Cardiac septum (tissue), 1 donor: Measurements from ENCODE around the gene NT5M. TPM values are rescaled to one million over a fixed set of nuclear protein-coding genes. Genes with fewer than 3 reads are reported as not detected.
"Not testable (repeated sequence)": the region's sequence is repeated elsewhere in the genome, so short reads cannot be mapped to it uniquely, and the experiment has no call there.

Experiments
- DNase-seq: peaks from one replicate; pipeline ENCODE4 v3.0.0-alpha.2; 2020; ENCODE audit warnings: low spot score
- intact Hi-C: fragments of 100-400 bp; cut with DNase I; formaldehyde crosslinking; loops from one replicate; pipeline ENCODE4 v1.14.0; 2022
- total RNA-seq: library from RNA; stranded (reverse); fragmentation: NEBNext Ultra II Directional; extraction: Animal tissue kit (Norgen Biotek cat#: 25700); gene quantifications from one replicate; pipeline ENCODE4 v1.2.1, GENCODE V29; 2021
- donor health status: DM: no; HTN: no; CAD: no.

The NT5M gene
- total RNA-seq, 1 donor from 2014 or later, result 7.5 TPM

DNA sequence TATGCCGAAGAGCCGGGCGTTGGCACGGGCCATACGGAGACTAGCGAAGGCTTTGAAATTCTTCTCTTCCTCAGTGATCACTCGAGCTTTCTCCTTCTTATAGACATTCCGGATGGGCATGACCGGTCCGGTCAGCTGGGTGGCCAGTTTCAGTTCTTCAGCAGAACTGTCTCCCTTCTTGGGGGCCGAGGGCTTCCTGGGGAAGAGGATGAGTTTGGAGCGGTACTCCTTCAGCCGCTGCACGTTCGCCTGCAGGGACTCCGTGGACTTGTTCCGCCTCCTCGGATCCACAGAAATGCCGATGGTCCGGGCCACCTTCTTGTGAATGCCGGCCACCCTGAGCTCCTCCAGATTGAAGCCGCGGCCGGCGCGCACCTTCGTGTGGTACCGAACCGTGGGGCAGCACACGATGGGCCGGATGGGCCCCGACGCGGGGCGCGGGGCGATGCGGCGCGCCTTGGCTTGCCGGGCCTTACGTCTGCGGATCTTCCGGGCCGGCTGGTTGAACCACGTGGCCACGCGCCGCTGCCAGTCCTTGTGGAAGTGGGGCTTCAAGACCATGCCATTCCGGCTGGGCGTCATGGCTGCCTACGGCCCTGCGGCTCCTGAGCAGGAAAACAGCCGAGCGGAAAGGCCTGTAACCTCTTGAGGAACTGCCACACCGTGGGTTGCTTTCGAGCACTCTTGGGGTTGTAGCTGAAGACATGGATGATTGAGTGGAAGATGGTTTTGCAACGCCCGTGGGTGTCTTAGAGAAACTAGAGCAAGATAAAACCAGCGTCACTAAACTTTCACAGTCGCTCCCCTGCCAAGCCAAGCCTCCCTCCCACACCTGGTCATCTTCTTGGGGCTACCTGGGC, 80.5 kb downstream of the NT5M start:
- intact Hi-C loops, result loop anchor here (10.0 kb wide), 1 partner anchor 59 kb away; no protein-coding TSS in a partner anchor
- DNase-seq, result not testable (repeated sequence)

- intact Hi-C loops, result loop anchor here (10.0 kb wide), 1 partner anchor 59 kb away; no protein-coding TSS in a partner anchor
- no peak for DNase-seq
Observed at GRCh38 chr17:17384291-17384615, 81.1 kb downstream of the NT5M start.

DNA sequence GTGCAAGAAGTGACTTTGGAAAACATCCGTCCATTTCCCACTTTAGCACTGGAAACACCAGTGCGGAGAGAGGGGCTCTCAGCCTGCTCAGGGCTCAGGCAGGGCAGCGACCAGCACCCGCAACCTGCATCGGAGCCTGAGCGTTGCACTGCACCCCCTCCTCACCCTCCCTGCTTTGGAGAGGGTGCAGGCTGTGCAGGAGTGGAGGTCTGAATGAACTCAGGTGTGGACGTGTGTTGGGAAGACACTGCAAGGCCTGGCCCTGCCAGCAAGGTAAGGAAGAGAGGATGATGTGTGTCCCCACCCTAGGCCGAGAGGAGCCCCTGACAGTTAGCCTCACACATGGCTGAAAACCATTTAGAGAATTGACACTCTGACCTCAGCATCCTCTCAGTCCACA, 81.8 kb downstream of the NT5M start:
- intact Hi-C loops, result loop anchor here (10.0 kb wide), 1 partner anchor 60 kb away; no protein-coding TSS in a partner anchor
- DNase-seq, result no peak

DNA sequence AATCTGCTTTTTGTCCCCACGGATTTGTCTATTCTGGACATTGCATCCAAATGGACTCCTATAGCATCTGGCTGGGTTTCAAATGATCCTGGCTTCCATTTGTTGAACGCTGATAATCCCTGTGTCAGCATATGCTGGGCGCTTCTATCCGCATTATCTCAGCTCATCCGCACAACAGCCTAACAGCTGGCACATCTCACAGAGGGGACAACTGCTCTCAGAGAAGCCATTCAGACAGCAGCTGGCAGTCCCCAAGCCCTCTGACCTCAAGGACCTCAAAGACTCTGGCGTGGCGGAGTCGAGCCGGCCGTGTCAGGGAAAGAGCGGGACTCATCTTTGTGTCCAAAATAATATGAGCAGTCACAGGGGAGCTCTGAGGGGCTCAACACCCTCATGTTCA, 82.3 kb downstream of the NT5M start:
- intact Hi-C loops, result loop anchor here (10.0 kb wide), 1 partner anchor 61 kb away; no protein-coding TSS in a partner anchor
- DNase-seq, result no peak

DNA sequence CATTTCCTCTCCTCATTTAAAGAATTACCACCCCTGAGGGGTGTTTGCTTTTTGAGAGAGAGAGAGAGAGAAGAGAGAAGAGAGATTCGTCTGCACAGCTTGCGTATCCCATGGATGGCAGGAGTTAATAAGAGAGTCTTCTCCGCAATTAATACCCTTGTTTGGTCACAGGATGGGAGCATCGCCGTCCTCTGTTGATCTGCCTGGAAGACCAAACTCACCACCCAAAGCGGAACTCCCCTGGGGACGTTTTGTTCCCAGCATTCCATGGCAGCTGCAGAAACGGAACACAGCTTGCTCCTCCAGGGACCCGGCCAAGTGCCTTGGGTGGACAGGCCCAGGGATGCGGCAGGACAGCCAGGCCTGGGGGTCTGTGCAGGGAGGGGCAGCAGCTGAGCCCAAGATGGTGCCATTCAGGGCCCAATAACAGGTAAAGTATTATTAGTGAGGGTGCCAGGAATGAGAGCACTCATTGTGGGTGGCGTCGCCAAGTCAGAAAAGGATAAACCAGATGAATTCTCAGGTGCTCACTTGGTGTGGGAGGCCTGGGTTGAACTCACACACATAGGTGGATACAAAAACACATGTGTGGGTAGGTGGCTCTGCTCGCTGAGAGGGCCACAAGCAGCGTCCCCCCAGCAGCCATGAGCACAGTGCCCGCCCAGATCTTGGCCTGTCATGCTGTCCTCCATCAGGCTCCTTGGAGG, 83.1 kb downstream of the NT5M start:
- intact Hi-C loops, result loop anchor here (10.0 kb wide), 1 partner anchor 61 kb away; no protein-coding TSS in a partner anchor
- DNase-seq, result no peak

- intact Hi-C loops, result loop anchor here (10.0 kb wide), 1 partner anchor 62 kb away; no protein-coding TSS in a partner anchor
- DNase-seq, result no peak
Observed at GRCh38 chr17:17387017-17387497, 83.9 kb downstream of the NT5M start.

- intact Hi-C loops, result loop anchor here (10.0 kb wide), 1 partner anchor 63 kb away; no protein-coding TSS in a partner anchor
- DNase-seq, result no peak
Observed at GRCh38 chr17:17387498-17388362, 84.6 kb downstream of the NT5M start.

- no peak for DNase-seq
- intact Hi-C loops, result loop anchor here (10.0 kb wide), 1 partner anchor 64 kb away; no protein-coding TSS in a partner anchor
Observed at GRCh38 chr17:17388657-17389496, 85.7 kb downstream of the NT5M start.

DNA sequence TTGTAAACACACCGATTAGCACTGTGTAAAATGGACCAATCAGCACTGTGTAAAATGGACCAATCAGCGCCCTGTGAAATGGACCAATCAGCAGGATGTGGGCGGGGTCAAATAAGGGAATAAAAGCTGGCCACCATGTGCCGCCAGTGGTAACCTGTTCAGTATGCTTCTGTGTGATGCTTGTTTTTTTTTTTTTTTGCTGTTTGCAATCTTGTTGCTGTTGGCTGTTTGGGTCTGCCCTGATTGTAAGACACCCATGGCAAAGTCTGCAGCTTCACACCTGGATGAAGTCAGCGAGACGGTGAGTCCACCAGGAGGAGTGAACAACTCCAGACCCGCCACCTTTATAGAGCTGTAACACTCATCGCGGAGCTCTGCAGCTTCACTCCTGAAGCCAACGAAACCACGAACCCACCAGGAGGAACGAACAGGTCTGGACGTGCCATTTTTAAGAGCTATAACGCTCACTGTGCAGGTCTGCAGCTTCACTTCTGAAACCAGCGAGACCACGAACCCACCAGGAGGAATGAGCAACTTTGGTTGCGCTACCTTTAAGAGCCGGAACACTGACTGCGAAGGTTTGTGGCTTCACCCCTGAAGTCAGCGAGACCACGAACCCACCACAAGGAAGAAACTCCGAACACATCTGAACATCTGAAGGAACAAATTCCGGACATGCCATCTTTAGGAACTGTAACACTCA, 88.6 kb downstream of the NT5M start:
- intact Hi-C loops, result loop anchor here (10.0 kb wide), 1 partner anchor 63 kb away; no protein-coding TSS in a partner anchor
- no peak for DNase-seq

DNA sequence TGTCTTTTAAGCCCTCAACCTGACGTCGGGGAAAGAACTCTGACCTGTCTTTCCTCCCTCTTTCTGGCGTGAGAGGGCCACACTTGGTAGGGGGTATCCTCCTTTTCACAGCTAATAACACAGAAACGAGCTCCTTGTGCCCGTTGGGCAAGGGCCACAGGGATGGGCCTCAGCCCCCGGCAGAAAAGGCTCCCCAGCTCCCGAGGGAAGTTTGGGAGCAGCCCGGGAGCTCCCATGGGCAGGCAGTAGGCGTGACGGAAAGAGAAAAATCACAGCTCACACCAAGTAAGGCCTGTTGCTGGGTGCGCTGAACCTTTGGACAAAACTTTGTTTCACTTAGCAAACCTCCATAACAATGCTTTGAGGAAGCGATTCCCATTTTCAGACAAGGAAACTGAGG, 90.8 kb downstream of the NT5M start:
- DNase-seq, result no peak
- intact Hi-C loops, result loop anchor here (10.0 kb wide), 1 partner anchor 61 kb away; no protein-coding TSS in a partner anchor

GRCh38 chr17:17394494-17394893, 91.3 kb downstream of the NT5M start:
- no peak for DNase-seq

GRCh38 chr17:17395246-17395802, 92.2 kb downstream of the NT5M start:
- DNase-seq, result no peak
- intact Hi-C loops, result loop anchor here (10.0 kb wide), 1 partner anchor 59 kb away; no protein-coding TSS in a partner anchor

More at GRCh38 chr17:17394494-17394893, 91.3 kb downstream of the NT5M start:
- intact Hi-C loops, result loop anchor here (10.0 kb wide), 1 partner anchor 60 kb away; no protein-coding TSS in a partner anchor

DNA sequence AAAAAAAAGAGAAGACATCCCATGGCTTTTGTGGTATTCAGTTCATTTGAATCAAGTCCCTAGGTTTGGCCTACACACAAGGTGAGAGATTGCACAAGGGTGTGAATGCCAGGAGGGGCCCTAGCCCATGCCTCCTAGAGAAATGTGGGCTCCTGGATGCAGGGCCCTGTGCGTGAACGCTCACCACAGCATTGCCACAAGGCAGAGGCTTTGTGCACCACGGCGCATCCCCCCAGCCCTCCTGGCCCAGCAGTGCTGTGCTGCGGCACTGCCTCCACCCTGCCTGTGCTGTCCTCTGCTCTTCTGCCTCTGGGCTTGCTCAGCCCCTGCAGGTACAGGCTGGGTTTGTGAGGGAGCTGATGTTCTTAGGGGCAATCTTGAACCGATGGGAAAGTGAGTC, 92.7 kb downstream of the NT5M start:
- DNase-seq, result no peak
- intact Hi-C loops, result loop anchor here (10.0 kb wide), 1 partner anchor 59 kb away; no protein-coding TSS in a partner anchor
